Body of pancreas (tissue), 4 donors: ENCODE results near the gene KANK4.

Experiments used
- CTCF ChIP-seq, 7 experiments: fragments of 450-650 bp in 4 of 7; fragments of 200-600 bp in 3 of 7; sonication (generic) in 3 of 7; IDR thresholded peaks; one replicate each; pipeline ENCODE4 v1.5.1; 2016 to 2019; ENCODE audit warnings: antibody characterized with exemption in 7 of 7
- POLR2A ChIP-seq, 3 donors: fragments of 450-650 bp; IDR thresholded peaks; one replicate each; pipeline ENCODE4 v1.6.1; 2016; ENCODE audit warnings: antibody characterized with exemption in 3 of 3, mild to moderate bottlenecking in 2 of 3

GRCh38 chr1:62281922-62282555 is 37.2 kb downstream of the KANK4 start:
- TF ChIP-seq CTCF (IDR thresholded peaks at IDR 0.05) (no peak), POLR2A (IDR thresholded peaks at IDR 0.05) (no peak)
